MCF 10A (cell line): ENCODE results near the gene MEIS2. TPM values are rescaled to one million over a fixed set of nuclear protein-coding genes. Genes with fewer than 3 reads are reported as not detected.
A peak's percentile ranks its signal among the peaks of the same experiment; 100 is the strongest.

Experiments
- BruUV-seq: library from RNA; stranded (reverse); fragments of 400-500 nt; replicated peaks from 2 replicates; lab custom pipeline; 2021; lab: Mats Ljungman, UMichigan
- CTCF ChIA-PET: fragments of 300-600 bp; sonication (Branson Sonifier 250); formaldehyde crosslinking; extraction: SDS; loops from one replicate; lab custom pipeline; 2021; ENCODE audit warnings: antibody characterized with exemption, inconsistent platforms; lab: Yijun Ruan, JAX
- POLR2A ChIA-PET: fragments of 300-600, 350-650 bp; sonication (Branson Sonifier 250); formaldehyde crosslinking; extraction: SDS; loops from one replicate; lab custom pipeline; 2020; ENCODE audit warnings: antibody characterized with exemption, inconsistent platforms; lab: Yijun Ruan, JAX
- DNase-seq: peaks from one replicate; pipeline ENCODE4 v3.0.0-alpha.2; 2018; ENCODE audit not compliant: unreplicated experiment
- H3K27ac Mint-ChIP-seq: one replicate; pipeline ENCODE4 v1.8.0; 2022; ENCODE audit warnings: mild to moderate bottlenecking, low read depth, mixed read lengths; ENCODE audit not compliant: unreplicated experiment
- H3K27me3 Mint-ChIP-seq: one replicate; pipeline ENCODE4 v1.8.0; 2022; ENCODE audit warnings: mixed read lengths; ENCODE audit not compliant: insufficient read depth, unreplicated experiment
- H3K36me3 Mint-ChIP-seq: one replicate; pipeline ENCODE4 v1.8.0; 2022; ENCODE audit warnings: mild to moderate bottlenecking, moderate library complexity, mixed read lengths; ENCODE audit not compliant: insufficient read depth, unreplicated experiment
- H3K4me1 Mint-ChIP-seq: one replicate; pipeline ENCODE4 v1.8.0; 2022; ENCODE audit warnings: mixed read lengths; ENCODE audit not compliant: insufficient read depth, unreplicated experiment
- H3K4me3 Mint-ChIP-seq: one replicate; pipeline ENCODE4 v1.8.0; 2022; ENCODE audit warnings: mild to moderate bottlenecking, moderate library complexity, mixed read lengths; ENCODE audit not compliant: unreplicated experiment
- H3K9me3 Mint-ChIP-seq: one replicate; pipeline ENCODE4 v1.8.0; 2022; ENCODE audit warnings: mixed read lengths; ENCODE audit not compliant: unreplicated experiment
- intact Hi-C: fragments of 100-400 bp; cut with micrococcal nuclease; formaldehyde crosslinking; loops from 2 replicates; pipeline ENCODE4 v1.14.1; 2022
- total RNA-seq: library from RNA; stranded (reverse); gene quantifications from 2 replicates; pipeline ENCODE4 v1.2.3, GENCODE V29; 2022
- TF ChIP-seq, protein P1 (sequence below): fragments of 200-600 bp; IDR thresholded peaks from one replicate; pipeline ENCODE4 v1.8.0; 2022; ENCODE audit warnings: antibody characterized with exemption, mild to moderate bottlenecking; ENCODE audit not compliant: unreplicated experiment

MEIS2 gene
- total RNA-seq, 1 experiment from 2014 or later: 6.9 TPM

DNA sequence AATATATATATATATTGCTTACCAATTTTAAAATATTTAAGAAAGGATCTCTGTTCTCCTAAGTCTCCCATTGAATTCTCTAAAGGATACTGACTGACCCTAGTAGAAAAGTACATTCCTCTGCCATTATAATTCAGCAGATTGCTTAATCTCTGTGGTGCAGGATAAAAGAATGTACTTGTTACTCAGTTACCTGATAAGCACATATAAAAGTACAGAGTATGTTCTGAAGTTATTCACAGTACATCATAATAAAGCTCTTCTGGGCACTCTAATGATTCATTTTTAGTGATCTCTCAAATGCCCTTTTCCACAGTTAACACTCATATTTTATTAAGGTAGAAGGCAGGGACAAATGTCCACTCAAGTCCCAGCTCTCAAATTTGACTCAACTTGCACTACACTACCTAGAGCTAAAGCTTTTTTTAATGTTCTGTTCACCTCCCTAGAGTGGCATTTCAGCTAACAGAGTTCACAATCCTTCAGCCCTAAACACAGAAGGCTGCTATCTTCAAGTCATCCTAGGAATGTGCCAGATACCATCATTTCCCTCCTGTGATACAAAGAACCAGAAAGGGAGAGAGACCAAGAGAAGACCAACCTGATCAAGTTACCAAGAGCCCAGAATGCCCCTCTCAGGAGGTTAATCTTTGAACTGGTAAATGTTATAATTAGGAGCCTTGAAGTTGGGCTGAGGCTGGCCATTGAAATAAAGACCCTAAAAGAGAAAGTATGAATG is 53.3 kb downstream of the MEIS2 start:
- no peak for DNase-seq
- ChIA-PET CTCF (no interaction called here), POLR2A (interaction anchor here (0.6 to 1.2 kb wide), 3 partner anchors 12 to 1634 kb away, joined by 3 to 4 read pairs (median 3); no protein-coding TSS in a partner anchor)
- Mint-ChIP-seq H3K27me3 (no peaks in the 10 kb centered on the region), H3K4me3 (no peak overlapping the region), H3K4me1 (peaks cover 7% of the 10 kb centered on the region), H3K27ac (peak overlapping the region; percentile 8), H3K36me3 (peaks cover 4% of the 10 kb centered on the region), H3K9me3 (no peaks in the 10 kb centered on the region)
- TF ChIP-seq, protein P1, sequence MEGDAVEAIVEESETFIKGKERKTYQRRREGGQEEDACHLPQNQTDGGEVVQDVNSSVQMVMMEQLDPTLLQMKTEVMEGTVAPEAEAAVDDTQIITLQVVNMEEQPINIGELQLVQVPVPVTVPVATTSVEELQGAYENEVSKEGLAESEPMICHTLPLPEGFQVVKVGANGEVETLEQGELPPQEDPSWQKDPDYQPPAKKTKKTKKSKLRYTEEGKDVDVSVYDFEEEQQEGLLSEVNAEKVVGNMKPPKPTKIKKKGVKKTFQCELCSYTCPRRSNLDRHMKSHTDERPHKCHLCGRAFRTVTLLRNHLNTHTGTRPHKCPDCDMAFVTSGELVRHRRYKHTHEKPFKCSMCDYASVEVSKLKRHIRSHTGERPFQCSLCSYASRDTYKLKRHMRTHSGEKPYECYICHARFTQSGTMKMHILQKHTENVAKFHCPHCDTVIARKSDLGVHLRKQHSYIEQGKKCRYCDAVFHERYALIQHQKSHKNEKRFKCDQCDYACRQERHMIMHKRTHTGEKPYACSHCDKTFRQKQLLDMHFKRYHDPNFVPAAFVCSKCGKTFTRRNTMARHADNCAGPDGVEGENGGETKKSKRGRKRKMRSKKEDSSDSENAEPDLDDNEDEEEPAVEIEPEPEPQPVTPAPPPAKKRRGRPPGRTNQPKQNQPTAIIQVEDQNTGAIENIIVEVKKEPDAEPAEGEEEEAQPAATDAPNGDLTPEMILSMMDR: no peak
- intact Hi-C loops: no loop called here
- no TSS peak for BruUV-seq

DNA sequence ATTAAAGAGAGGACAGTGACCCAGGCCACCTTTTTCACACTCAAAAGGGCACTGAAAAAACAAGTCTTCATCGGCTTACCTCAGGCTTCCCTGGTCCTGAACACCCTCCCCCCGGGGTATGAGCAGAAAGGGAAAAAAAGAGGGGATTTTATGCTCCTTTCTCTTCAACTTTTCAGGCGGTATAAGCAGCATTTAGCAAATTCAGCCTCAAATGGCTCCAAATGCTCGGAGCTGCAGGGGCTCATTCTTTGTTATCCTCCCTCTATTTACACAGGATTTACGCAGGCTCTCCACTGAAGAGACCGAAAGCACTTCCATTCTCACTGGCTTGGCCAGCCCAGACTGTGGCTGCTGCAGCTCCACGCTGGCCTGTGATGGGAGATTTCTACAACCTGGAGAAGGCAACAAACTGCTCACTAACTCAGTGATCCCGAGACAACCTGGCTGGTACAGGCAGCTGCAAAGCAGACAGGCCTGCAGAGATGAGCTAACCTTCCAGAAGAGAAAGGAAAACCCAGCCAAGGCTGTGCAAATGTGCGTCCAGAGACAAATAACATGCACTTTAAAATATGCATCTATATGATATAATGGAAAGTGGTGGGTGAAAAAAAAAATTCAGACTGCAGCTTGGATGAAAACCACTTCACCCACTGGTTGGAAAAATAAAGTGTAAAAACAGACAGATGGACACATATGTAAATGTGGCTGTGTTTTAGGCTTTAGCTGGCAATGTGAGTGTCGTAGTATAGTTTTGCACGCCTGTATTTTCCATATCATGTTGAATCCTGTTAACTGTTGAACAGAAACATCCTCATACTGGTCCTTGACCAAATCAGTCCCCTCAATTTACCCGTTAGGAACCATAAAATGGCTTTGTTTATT is 54.2 kb downstream of the MEIS2 start:
- DNase-seq: no peak
- Mint-ChIP-seq H3K27ac (no peak overlapping the region), H3K9me3 (no peaks in the 10 kb centered on the region), H3K27me3 (no peaks in the 10 kb centered on the region), H3K36me3 (peaks cover 4% of the 10 kb centered on the region), H3K4me3 (no peak overlapping the region), H3K4me1 (peaks cover 7% of the 10 kb centered on the region)
- ChIA-PET POLR2A (interaction anchor here (1.2 kb wide), 1 partner anchor 13 kb away, joined by 3 read pairs; no protein-coding TSS in a partner anchor), CTCF (no interaction called here)
- TF ChIP-seq, protein P1: no peak
- no TSS peak for BruUV-seq
- intact Hi-C loops: no loop called here

DNA sequence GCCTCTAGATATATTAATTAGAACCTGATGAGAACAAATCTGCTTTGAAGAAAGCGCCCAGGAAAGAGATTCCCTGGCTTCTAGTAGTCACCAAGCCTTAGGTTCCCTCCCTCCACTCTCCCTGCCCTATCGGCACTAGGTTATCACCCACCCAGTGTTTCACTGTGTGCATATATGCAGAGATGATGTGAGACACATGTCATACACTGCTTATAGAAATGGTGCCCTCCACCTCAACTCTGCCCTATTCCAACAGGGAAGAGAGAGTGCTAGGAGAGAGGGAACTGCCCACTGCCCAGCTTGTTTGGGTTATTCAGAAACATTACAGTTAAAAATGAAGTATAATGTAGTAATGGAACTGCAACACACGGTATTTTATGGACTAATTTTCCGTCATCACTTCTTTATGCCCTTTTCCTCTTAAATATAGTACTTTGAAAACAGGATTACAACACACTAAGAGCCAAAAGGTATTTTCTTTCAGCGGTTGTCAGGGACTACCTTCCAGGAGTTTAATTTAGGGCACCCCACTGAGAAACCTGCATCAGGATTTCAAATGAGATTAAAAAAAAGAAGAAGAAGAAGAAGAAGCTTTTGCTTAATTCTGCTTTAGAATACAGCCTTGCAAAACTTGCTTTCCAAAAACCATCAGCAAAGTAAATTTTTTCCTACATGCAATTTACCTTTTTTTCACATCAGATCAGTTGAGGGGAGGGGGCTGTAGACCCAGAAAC is 55.3 kb downstream of the MEIS2 start:
- DNase-seq: no peak
- TF ChIP-seq, protein P1: no peak
- BruUV-seq: no TSS peak
- no peaks in the 10 kb centered on the region for H3K27me3 Mint-ChIP-seq
- POLR2A ChIA-PET: no interaction called here
- H3K4me3 Mint-ChIP-seq: no peak overlapping the region
- peaks cover 4% of the 10 kb centered on the region for H3K36me3 Mint-ChIP-seq
- H3K4me1 Mint-ChIP-seq: peaks cover 7% of the 10 kb centered on the region
- no peaks in the 10 kb centered on the region for H3K9me3 Mint-ChIP-seq
- intact Hi-C loops: no loop called here
- no peak overlapping the region for H3K27ac Mint-ChIP-seq
- CTCF ChIA-PET: no interaction called here
